Hippocampal formation (tissue), 2 donors: Measurements from ENCODE around the gene FST.

Experiments
- DNase-seq, 2 donors: peaks; one replicate each; lab custom pipeline; 2025; lab: John Stamatoyannopoulos, UW

The FST gene, protein sequence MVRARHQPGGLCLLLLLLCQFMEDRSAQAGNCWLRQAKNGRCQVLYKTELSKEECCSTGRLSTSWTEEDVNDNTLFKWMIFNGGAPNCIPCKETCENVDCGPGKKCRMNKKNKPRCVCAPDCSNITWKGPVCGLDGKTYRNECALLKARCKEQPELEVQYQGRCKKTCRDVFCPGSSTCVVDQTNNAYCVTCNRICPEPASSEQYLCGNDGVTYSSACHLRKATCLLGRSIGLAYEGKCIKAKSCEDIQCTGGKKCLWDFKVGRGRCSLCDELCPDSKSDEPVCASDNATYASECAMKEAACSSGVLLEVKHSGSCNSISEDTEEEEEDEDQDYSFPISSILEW

DNA sequence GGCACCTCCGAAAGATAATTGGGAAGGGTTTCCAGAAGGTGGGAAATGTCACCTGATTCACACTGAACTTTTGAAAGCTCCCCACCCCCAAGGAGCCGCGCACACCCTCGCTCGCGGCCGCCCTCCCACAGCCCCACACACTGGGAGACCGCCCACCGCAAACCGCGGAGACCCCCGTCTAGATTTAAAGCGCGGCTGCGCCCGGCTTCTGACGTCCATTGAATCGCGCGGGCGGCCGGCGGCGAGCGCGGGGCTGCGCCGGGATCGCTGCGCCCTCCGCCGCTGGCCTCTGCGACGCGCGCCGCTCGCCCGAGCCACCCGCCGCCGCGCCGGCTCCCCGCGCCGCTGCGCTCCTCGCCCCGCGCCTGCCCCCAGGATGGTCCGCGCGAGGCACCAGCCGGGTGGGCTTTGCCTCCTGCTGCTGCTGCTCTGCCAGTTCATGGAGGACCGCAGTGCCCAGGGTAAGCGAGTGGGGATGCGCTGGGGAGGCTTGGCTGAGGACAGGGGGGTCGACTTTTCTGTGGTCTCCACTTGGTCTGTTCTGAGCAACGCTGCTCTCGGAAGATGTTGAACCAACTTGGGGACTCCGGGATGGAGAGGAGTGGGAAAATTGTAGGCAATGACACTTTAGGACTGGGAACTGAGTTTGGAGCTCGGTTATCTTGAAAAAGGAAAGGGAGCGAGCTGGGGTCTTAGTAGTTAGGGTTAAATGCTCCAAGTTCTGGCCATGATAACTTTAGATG is at the start of gene FST:
Gene FST, plus strand, starts transcription at position 214 of the 743 bp plus-strand sequence. Its CDS starts 163 bp downstream, at position 377.
- no peak for DNase-seq

DNA sequence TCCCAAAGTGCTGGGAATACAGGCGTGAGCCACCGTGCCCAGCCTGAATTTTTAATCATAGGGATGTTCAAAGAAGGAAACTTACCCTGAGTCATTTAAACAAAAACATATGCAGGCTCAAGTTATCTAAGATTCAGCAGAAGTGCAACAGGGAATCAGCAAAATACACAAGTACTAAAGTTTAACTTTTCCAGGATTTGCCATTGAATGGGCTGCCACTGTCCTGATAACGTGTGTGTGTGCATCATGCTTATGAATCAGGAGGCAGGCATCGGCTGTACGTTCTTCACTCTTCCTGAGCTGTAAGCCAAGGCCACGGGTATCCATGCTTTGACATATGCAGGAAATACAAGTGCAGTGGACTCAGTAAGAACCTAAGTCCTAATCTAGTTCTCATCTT is 48.8 kb upstream of the FST start:
- no peak for DNase-seq

DNA sequence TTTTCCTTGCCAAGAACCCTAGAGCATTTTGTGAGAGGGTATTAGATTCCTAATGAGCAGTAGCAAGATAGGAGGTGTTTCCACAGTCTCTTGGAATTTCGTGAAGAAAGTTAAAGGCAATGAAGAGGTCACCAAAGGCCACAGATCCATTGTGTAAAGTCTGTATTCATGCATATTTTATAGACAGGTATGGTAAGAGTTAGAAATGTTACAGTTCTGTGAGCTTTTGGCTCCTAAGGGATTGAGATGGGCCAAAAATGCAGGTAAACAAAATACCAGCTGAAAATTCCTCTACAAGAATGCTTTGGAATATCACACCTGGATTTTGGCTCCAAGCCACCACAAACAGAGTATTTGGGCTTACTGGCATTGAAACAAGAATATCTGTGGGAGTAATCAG is 47.4 kb upstream of the FST start:
- no peak for DNase-seq

DNA sequence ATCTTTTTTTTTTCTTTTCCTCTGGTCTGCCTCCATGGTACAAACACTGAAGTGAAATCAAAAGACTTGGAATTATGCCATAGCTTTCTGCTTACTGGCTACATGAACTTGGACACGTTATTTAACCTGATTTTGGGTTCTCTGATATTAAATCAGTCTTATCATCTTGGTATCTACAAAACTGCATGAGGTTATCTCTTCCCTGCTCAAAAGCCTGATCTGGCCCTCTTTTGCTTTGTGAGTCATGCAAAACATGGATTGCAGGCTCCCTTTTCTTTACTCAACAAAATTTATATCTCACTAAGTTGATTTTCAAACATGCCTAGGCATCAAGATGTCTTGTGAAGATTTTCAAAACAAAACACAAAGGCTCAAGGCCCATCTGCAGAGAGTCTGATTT is 45.9 kb upstream of the FST start:
- DNase-seq, result no peak

DNA sequence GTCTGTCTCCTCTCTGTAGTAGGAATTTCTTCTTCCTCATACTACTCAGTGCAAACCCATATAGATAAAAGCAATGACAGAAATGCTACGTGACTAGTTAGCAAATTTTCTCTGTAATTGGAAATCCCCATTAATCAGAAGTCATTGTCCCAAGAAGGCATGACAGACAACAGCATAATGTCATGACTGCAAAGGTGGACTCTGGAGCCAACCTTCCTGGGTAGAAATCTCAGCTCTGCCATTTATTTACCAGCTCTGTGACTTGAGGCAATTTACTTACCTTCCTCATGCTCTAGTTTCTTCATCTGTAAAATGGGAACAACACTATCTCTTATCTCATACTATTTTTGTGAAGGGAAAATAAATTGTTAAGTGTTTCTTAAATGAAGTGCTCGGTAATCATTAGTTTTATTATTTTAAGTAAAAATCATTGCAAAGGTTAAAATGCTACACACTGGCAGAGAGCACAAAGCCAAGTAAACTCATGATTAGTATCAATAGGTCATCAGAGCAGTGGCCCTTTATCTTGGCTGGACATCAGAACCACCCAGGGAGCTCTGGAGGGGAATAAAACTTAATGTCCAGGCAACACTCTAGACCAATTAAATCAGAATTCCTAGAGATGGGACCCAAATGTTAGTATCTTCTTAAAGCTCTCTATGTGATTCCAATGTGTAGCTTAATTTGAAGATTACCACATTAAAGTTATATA is 43.8 kb upstream of the FST start:
- no peak for DNase-seq

DNA sequence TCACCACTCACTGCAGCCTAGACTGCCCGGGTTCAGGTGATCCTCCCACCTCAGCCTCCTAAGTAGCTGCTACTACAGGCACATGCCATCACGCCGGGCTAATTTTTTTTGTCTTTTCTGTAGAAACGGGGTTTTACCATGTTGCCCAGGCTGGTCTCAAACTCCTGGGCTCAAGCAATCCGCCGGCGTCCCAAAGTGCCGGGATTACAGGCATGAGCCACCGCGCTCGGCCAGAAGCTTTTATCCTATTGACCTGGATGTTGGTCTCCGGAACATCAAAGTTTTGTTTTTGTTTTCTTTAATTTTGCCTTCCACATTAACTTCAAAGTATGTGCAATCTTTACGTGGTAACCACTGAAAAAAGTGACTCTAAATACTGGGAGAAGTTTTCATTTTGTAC is 42.4 kb upstream of the FST start:
- no peak for DNase-seq

DNA sequence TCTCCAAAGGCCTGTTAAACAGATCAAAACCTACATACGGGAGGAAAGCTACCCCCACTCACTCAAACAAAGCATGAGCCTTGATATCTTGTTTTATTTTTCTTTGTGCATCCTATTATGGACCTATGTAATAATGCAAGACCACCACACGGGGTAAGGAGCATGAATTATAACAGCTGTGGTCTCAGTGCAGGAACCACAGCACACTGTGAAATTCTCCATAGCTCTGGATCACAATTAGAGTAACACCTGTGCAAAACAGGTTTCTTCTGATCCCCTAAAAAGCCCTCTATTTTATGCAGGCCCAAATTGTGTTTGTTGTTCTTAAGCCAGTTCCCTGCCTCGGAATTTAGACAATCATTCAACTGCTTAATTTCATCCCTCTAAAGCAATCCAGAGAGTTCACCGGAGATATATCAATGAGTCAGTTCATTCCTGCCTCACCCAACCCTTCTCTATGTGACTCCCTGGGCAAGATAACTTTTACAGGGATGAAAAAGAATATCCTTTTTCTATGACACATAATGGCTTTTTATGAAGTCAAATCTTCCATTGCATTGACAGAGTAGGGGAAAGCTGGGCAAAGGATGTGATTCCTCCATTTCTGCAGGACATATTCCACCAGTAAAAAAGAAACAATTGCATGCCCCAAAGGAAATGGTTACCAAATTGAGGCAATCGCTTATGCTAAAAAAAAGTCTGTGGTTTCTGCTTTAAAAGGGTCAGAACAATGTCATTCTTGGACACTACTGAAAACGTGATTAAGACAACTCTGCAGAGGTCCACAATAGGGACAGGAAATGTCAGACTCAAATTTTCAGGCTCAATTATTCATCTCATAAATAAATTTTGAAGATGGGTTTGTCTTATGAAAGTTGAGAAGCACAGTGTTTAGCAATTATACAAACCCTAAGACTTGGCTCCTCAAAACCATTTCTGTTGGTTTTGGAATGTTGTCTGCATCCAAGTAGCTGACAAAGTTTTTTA is 41.6 kb upstream of the FST start:
- DNase-seq, result no peak

DNA sequence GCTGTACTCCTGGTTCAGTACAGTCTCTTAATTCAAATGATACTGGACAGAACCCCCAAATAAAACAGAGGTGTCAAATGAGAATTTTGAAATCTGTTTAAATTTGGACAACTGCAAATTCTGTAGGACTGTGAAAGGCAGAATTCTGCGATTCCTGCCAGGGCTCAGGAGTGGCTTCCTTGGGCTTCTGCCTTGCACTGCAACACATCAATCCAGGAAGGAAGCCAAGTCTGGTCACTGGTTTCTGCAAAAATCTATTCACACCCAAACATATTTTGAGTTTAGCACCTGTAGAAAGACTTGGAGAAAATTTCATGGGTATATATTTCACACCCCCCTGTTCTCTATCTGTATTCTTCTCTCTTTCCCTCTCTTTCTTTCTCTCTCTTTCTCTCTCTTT is 37.5 kb upstream of the FST start:
- DNase-seq, result no peak

DNA sequence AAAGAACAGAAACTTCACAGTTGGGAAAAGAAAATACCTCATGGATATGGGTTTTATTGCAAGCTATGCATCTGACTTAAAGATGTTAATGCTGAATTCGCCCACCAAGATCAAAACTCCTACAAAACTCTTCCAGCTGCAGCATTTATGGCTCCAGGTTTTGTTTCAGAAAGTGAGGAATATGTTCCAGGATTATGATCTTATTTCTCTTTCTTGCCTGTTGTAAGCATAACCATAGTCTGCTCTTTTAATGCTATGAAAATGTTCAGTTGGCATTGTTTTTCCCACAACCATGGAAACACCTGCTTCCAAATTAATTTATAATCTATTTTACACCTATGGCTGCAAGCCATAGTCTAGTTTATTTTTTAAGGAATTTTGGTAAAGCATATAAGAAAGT is 34.9 kb upstream of the FST start:
- DNase-seq, result no peak

DNA sequence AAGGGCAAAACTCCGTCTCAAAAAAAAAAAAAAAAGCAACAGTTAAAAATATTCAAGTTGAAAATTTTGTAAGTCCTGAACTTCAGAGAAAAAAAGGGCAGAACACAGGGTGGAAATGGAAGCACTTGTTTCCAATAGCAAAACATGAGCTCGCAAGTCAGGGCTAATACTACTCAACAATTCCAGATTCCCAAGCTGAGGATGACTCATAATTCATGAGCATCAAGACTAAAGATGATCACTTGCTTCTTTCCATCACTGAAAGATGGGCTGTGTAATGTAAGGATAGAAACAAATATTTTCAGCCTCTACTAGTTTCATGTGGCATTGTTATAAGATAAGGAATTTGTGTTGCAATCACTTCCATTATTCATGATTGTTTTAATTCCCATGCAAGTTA is 33.5 kb upstream of the FST start:
- no peak for DNase-seq

DNA sequence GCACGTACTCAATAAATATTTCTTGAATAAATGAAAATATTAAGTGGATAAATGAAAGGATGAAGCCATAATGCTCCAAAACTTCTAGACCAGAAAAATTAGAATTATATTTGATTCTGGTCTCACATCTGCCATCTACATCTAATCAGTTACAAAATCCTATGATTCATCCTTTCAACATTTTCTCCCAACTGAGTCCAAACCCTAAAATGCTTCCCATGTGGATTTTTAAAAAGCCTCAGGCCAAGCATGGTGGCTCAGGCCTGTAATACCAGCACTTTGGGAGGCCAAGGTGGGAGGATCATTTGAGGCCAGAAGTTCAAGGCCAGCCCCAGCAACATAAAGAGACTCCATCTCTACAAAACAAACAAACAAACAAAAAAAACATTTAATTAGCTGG is 31.6 kb upstream of the FST start:
- DNase-seq, result no peak

DNA sequence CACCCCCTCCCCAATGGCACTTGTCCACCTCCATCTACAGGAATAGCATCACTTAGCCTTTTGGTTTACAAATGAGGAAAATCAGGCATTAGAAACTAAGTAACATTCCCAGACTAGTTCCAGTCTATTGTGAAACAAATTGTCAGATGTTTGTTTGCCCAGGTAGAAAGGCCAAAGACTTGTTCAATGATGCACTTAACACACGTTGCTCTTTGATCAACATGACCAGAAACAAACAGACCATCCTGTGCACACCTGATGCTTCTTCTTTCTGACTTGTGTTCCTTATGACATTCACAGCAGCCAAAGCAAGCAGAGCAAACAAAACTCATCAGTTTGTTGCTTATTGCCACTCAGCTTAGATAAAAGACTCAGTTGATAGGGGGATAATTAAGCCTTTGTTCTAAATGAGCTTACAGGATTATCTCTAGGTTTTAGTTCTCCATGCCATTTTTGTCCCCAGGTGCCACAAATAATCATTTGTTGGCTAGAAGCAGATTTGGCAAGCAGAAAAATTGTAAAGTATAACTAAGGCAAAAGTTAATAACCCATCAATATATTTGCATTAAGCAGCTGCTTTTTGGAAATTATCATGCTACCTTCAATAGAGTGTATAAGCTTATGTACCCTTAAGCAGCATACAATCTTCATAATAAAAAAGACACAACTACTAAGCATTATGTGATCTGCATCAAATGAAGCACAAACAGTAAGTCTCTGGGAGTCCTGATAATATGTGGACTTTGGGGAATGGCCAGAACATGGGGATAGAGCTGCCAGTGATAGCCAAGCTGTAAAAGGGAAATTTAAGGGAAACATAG is 26.3 kb upstream of the FST start:
- no peak for DNase-seq

DNA sequence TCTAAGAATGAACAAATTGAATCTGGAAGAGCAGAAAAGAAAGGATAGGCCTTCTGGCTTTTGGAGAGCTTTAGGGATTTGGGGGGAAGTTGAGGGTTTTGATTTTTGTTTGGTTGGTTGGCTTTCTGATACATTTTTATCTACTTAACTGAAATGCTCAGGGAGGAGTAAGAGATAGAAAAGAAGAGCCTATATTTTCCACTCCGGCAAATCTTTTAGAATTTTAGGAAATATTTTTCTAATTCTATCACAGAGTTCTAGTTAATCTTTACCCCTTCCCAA is 25.8 kb upstream of the FST start:
- no peak for DNase-seq

DNA sequence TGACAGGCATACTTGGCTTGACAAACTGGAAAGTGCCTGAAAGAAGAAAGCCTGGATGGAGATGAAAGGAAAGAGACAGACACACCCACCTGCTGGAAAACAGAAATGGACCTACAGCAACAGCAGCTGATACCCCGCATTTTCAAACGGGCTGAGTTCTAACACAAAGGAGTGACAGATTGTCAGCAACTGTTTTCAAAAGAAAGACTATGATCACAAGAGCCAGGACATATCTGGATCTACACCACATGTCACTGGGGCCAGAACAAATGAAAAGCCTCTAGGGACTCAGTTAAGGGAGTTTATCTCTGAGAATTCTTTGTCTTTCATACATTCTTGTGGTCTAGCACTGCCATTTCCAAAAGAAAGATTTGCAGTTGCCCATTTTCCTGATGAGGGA is 24.1 kb upstream of the FST start:
- no peak for DNase-seq

DNA sequence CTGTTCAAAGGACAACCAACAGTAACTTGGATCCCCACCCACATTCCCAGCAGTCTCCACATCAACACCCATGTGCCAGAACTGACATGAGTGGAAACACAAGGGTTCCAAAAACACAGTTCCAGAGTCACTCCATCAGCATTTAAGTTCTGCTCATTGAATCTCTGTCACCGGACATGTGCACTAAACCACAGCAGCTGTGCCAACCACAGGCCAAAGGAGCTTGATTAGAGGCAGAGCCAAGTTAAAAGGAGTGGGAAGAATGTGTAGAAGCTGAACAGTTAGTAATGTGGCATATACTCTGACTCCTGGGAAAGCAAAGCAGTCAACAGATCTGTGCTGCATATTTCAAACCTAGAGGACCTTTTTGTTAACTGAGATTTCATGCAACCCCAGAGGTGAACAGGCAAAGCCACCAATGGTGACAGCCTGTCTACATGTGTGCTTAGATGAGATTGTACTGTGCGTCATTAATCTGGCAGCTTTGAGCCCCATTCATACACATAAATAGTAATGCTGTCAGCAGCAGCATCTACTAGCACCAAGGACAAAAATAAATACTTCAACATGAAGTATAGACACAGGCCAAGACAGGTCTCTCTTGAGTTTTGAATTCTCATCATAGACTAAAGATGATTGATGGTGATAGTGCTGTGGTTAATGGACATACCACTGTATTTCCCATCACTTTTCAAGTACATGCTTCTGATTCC is 16.4 kb upstream of the FST start:
- DNase-seq, result no peak

DNA sequence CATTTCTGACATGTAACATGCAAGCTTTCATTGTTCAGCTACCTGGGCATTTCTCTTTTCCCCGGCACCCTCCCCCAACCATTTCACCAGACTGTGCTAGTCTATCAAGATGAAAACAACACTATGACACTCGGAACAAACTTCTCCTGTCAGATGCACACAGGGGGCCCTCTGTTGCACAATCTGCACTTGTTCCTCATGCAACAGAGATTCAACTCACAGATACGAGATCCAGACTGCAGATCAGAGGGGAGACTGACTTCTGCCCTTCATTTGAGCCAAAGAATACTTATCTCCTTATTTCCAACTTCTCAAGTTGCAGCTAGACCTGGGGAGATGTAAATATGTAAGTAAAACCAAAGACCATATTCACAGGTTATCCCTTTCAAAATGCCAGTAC is 15.7 kb upstream of the FST start:
- no peak for DNase-seq

DNA sequence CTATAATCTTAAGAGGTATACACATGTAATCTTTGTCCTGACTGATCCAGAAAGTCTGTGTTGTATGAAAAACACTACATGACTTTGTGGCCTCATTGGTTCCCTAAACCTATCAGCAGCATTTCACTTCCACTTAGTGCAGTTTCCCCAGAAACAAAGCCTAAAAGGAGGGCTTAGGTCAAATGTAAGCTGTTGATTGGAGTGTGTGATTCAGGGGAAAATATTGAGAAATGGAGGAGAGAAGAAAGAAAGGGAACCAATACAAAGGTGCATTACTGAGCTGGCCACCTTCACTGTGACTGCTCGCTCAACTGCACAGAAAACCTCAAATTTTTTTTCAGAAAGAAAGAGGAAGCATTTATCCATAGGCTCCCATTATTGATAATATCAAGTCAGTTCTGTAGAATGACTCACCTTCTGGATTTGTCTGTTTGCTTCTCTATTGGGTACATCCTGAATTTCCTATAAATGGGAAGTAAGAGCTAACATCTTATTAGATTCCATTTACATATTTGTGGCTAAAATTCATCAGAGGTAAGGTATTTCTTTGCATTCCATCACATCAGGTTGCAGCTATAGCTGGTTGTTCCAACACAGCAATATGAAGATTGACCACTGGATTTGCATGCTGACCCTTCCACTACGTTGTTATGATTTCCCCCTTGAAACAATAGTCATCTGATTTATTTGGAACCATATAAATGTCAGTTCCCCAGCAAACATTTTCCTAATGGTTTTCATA is 10.3 kb upstream of the FST start:
- no peak for DNase-seq

DNA sequence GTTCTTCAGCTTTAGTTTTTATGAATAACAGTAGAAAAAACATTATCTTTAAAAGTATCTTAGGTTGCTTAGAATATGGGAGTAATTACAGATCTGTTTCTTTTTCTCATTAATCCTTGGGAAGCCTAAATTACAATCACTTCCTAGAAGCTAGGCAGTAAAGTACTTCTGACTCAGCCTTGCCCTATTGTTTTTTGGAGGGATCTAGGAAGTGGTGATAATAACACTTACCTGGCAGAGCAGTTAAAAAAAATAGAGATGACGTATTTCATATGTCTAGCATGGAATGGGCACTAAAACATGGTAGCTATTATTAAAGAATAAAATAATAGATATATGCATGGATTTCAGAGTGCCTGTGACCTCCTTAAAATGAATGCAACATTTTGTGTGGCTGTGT is 8.2 kb upstream of the FST start:
- DNase-seq, result no peak

DNA sequence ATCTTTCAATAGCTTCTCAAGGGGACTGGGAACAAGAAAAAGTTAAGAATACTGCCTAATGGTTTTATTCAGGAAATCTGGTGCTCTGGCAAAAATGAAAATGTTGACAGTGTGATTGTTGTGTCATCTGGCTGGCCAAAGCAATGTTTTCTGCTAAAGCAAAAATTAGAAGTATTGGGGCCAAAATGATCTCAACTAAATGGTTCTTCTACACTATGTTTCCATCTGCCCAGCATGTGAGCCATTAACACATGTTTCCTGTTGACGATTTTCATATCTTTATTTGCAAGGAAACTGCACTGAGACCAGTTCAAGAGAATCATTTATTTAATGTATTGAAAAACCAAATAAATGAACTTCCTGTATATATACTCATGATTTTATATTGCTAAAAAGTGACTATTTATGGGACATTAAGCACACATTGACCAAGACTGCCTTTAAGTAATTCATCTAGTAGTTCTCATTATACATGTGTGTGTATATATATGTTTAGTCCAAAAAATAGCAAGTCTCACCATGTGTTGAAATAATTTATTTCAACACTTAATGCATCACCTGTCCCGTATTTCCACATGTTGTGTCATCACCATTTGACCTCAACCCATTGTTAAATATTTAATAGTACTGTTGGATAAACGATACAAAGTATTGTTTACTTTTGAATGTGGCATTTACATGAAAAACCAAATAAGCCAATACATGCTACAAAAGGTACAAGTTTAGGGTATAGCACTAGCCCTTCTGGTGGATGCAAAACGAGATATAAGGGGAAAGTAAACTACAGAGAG is 7.5 kb upstream of the FST start:
- DNase-seq, result no peak
